Stimulated activated naive CD8-positive, alpha-beta T cell treated with anti-CD3 and anti-CD28 coated beads, Interleukin-15, Interleukin-2, amounts not matched to agents 100 ng/mL and 50 ng/mL, for 24 hours (primary cell): ENCODE data around the gene BAZ1A.

Experiments used
- H3K27ac Mint-ChIP-seq: one replicate; pipeline ENCODE4 v1.8.0; 2021; ENCODE audit warnings: mild to moderate bottlenecking, mixed read lengths
- H3K27me3 Mint-ChIP-seq: one replicate; pipeline ENCODE4 v1.8.0; 2021; ENCODE audit warnings: mixed read lengths
- H3K36me3 Mint-ChIP-seq: one replicate; pipeline ENCODE4 v1.8.0; 2021; ENCODE audit warnings: low read depth, mixed read lengths
- H3K4me1 Mint-ChIP-seq: one replicate; pipeline ENCODE4 v1.8.0; 2021; ENCODE audit warnings: low read depth, mixed read lengths
- H3K4me3 Mint-ChIP-seq: one replicate; pipeline ENCODE4 v1.8.0; 2021; ENCODE audit warnings: mild to moderate bottlenecking, mixed read lengths
- H3K9me3 Mint-ChIP-seq: one replicate; pipeline ENCODE4 v1.8.0; 2021; ENCODE audit warnings: mixed read lengths

BAZ1A gene

GRCh38 chr14:34875031-34875922 lies at the start of gene BAZ1A:
Gene BAZ1A (minus strand): TSS chr14:34875360. CDS start chr14:34874604, 756 bp downstream.
- Mint-ChIP-seq H3K36me3 (peaks cover 32% of the 10 kb centered on the region), H3K4me3 (peak within 1 kb of the TSS; percentile 96), H3K27me3 (no peaks in the 10 kb centered on the region), H3K27ac (peak within 1 kb of the TSS; percentile 99), H3K4me1 (peaks cover 42% of the 10 kb centered on the region), H3K9me3 (no peaks in the 10 kb centered on the region)

GRCh38 chr14:34920339-34920738 lies 45.2 kb upstream of the BAZ1A start:
- no peaks in the 10 kb centered on the region for H3K9me3 Mint-ChIP-seq
- no peak overlapping the region for H3K4me3 Mint-ChIP-seq
- H3K27me3 Mint-ChIP-seq = no peaks in the 10 kb centered on the region
- H3K36me3 Mint-ChIP-seq = no peaks in the 10 kb centered on the region
- H3K4me1 Mint-ChIP-seq = no peaks in the 10 kb centered on the region
- H3K27ac Mint-ChIP-seq = no peak overlapping the region

- no peaks in the 10 kb centered on the region for H3K4me1 Mint-ChIP-seq
- H3K36me3 Mint-ChIP-seq = no peaks in the 10 kb centered on the region
- H3K27me3 Mint-ChIP-seq = no peaks in the 10 kb centered on the region
- no peak overlapping the region for H3K4me3 Mint-ChIP-seq
- no peak overlapping the region for H3K27ac Mint-ChIP-seq
- H3K9me3 Mint-ChIP-seq = no peaks in the 10 kb centered on the region
Observed at GRCh38 chr14:34913619-34914018, 38.5 kb upstream of the BAZ1A start.

- Mint-ChIP-seq H3K4me1 (no peaks in the 10 kb centered on the region), H3K36me3 (no peaks in the 10 kb centered on the region), H3K27me3 (no peaks in the 10 kb centered on the region), H3K4me3 (no peak overlapping the region), H3K27ac (no peak overlapping the region), H3K9me3 (no peaks in the 10 kb centered on the region)
Observed at GRCh38 chr14:34912966-34913365, 37.8 kb upstream of the BAZ1A start.

DNA sequence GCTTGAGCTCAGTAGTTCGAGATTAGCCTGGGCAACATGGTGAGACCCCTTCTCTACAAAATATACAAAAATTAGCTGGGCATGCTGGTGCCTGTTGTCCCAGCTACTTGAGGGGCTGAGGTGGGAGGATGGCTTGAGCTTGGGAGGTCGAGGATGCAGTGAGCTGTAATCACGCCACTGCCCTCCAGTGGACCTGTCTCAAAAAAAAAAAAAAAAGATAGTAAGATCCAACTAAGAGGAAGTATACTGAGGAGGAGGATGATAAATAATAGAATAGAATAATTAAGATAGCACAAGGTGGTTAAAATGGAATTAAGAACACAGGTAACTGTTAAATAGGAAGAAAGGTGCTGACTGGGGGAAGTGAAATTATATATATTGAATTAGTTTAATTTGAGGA lies 37.0 kb upstream of the BAZ1A start:
- no peaks in the 10 kb centered on the region for H3K27me3 Mint-ChIP-seq
- no peak overlapping the region for H3K27ac Mint-ChIP-seq
- H3K4me3 Mint-ChIP-seq = no peak overlapping the region
- no peaks in the 10 kb centered on the region for H3K36me3 Mint-ChIP-seq
- no peaks in the 10 kb centered on the region for H3K4me1 Mint-ChIP-seq
- H3K9me3 Mint-ChIP-seq = no peaks in the 10 kb centered on the region

DNA sequence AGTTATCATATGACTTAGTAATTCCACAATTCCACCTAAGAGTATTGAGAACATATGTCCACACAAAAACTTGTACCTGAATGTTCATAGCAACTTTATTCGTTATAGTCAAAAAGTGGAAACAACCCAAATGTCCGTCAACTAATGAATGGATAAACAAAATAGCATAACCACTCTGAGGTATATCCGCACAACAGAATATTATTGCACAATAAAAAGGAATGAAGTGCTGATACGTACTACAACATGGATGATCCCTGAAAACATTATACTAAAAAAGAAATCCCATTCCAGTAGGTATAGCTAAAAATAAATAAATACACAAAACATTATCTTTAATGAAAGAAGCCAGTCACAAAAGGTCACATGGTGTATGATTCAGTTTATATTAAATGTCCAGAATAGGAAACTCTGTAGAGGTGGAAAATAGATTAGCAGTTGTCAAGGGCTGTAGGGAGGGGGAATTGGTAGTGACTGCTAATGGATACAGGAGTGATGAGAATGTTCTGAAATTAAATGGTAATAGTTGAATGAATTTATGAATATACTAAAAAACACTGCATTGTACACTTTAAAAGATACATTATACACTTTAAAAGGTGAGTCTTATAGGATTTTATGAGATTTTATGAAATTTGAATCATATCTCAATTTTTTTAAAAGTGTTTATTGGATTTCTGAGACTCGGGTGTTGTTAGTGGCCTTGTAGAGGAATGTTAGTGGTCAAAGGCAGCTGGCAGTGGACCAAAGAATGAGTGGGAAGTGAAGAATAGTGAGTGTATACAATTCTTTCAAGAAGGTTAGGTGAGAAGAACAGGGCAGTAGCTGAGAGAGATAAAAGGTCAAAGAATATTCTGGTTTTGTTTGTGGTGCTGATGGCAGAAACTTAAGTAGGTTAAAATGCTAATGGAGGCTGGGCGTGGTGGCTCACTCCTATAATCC lies 36.3 kb upstream of the BAZ1A start:
- Mint-ChIP-seq H3K36me3 (no peaks in the 10 kb centered on the region), H3K9me3 (no peaks in the 10 kb centered on the region), H3K27me3 (no peaks in the 10 kb centered on the region), H3K27ac (no peak overlapping the region), H3K4me3 (no peak overlapping the region), H3K4me1 (no peaks in the 10 kb centered on the region)

DNA sequence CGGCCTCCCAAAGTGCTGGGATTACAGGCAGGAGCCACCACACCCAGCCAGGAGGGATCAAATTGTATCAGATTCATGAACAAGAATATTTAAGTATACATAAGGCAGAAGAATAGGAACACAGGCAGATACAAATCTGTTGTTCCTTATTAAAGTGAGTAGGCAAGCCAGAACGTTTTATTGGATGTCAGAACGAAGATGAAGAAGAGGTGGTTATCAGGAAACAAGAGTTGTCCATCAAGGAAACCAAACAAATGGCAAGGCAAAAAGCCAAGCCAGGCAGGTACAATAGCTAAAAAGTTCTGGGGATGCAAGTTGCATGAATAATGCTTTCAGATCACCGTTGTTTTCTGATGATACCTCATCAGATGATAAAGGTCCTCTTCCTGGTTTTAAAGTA lies 31.1 kb upstream of the BAZ1A start:
- Mint-ChIP-seq H3K27me3 (no peaks in the 10 kb centered on the region), H3K9me3 (no peaks in the 10 kb centered on the region), H3K4me3 (no peak overlapping the region), H3K27ac (no peak overlapping the region), H3K36me3 (no peaks in the 10 kb centered on the region), H3K4me1 (no peaks in the 10 kb centered on the region)

- H3K4me3 Mint-ChIP-seq = no peak overlapping the region
Observed at GRCh38 chr14:34895277-34895676, 20.1 kb upstream of the BAZ1A start.

DNA sequence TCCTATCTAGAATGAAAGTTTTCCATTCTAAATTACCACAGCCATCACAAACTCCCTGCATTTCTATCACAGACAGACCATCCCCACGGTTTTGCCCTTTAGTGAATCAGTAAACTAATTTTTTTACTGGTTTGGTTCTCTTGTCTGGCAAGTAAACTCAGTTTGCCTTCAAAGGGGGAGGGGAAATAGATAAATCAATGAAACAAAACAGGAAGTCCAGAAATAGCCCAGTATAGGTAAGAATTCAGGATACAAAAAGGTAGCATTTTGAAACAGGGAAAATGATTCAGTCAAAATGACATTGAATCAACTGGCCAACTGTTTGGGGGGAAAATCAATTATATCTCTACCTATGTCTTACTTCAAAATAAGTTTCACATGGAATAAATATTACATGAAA lies 15.8 kb upstream of the BAZ1A start:
- Mint-ChIP-seq H3K27ac (no peak overlapping the region), H3K36me3 (no peaks in the 10 kb centered on the region), H3K4me1 (peaks cover 6% of the 10 kb centered on the region)

More at GRCh38 chr14:34895277-34895676, 20.1 kb upstream of the BAZ1A start:
- Mint-ChIP-seq H3K9me3 (no peaks in the 10 kb centered on the region), H3K4me1 (peaks cover 6% of the 10 kb centered on the region), H3K36me3 (no peaks in the 10 kb centered on the region), H3K27ac (no peak overlapping the region), H3K27me3 (no peaks in the 10 kb centered on the region)

GRCh38 chr14:34888186-34888585 lies 13.0 kb upstream of the BAZ1A start:
- no peaks in the 10 kb centered on the region for H3K27me3 Mint-ChIP-seq
- H3K36me3 Mint-ChIP-seq = no peaks in the 10 kb centered on the region

More for the DNA sequence above, 15.8 kb upstream of the BAZ1A start:
- Mint-ChIP-seq H3K27me3 (no peaks in the 10 kb centered on the region), H3K9me3 (no peaks in the 10 kb centered on the region), H3K4me3 (no peak overlapping the region)

GRCh38 chr14:34883954-34884353 lies 8.8 kb upstream of the BAZ1A start:
- Mint-ChIP-seq H3K9me3 (no peaks in the 10 kb centered on the region), H3K36me3 (no peaks in the 10 kb centered on the region), H3K27me3 (no peaks in the 10 kb centered on the region), H3K4me3 (no peak overlapping the region), H3K4me1 (no peaks in the 10 kb centered on the region), H3K27ac (no peak overlapping the region)

More at GRCh38 chr14:34888186-34888585, 13.0 kb upstream of the BAZ1A start:
- Mint-ChIP-seq H3K27ac (no peak overlapping the region), H3K4me3 (no peak overlapping the region), H3K4me1 (peaks cover 6% of the 10 kb centered on the region), H3K9me3 (no peaks in the 10 kb centered on the region)

DNA sequence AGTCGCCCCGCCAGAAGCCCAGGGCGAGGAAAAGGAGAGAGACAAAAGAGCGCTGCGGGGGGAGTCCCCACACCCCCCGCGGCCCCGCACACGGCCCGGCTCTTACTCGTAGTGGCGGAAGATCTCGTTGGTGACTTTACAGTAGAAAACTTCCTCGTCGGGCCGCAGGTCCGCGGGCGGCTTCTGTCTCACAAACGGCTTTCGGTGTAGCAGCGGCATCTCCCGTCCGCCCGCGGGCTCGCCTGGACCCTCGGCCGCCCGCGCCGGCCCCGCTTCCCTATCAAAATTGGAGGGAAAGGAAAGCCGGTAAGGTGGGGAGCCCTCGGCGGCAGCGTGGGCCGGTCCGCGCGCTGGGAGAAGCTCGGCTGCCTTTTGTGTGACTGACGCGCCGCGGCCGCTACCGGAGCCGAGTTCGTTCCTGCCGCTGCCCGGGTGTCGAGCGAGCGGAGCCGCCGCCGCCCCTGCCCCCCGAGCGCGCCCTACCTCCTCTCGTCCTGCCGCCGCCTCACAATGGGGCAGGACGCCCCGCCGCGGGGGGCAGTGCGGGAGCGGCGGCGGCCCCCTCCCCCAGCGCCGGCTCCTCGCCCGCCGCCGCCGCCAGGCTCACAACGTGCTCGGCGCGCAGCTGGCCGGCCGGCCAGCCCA lies 652 bp downstream of the BAZ1A start:
- H3K36me3 Mint-ChIP-seq = peaks cover 33% of the 10 kb centered on the region
- H3K9me3 Mint-ChIP-seq = no peaks in the 10 kb centered on the region
- no peaks in the 10 kb centered on the region for H3K27me3 Mint-ChIP-seq
- H3K4me3 Mint-ChIP-seq = peak overlapping the region; percentile 96
- peak overlapping the region; percentile 99 for H3K27ac Mint-ChIP-seq
- H3K4me1 Mint-ChIP-seq = peaks cover 49% of the 10 kb centered on the region

DNA sequence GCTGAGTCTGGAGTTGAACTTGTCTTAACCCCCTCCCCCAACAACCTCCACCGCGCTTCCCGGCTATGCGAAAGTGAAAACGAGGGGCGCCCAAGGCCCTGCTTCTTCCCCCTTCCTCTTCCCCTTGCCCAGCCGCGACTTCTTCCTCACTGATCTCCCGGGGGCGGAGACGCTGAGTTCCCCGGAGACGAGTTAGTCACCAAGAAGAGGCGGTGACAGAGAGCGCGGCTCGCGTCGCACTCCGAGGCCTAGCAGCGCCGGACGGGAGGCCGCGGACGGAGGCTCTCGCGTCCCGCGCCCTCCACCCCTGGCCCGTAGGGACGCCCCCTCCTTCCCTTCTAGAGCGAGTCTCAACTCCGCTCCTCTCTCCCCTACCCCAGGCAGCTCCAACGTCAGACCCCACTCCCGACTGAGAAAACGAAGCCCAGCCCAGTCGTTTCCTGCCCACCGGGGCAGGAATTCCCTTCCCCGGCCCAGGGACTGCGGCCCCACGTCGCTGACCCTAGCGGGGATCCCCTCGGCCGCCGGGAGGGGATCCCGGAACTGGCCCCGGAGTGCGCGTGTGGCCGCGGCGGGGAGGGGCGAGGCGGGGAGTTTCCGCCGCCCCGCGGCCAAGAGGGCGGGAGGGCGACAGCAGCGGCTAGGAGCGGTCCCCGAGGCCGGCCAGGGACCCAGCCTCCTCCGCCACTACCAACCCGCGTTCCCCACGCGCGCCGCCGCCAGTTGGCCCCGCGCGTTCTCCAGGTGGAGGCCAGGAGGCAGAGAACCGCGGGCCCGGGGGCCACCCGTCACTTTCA lies 1.4 kb downstream of the BAZ1A start:
- peak overlapping the region; percentile 93 for H3K4me3 Mint-ChIP-seq
- no peaks in the 10 kb centered on the region for H3K9me3 Mint-ChIP-seq

More for the DNA sequence above, 1.4 kb downstream of the BAZ1A start:
- H3K27me3 Mint-ChIP-seq = no peaks in the 10 kb centered on the region
- peaks cover 37% of the 10 kb centered on the region for H3K36me3 Mint-ChIP-seq
- peak overlapping the region; percentile 96 for H3K27ac Mint-ChIP-seq
- H3K4me1 Mint-ChIP-seq = peaks cover 55% of the 10 kb centered on the region
